BE2C (cell line): ENCODE data around the gene FYN.
A peak's percentile ranks its signal among the peaks of the same experiment; 100 is the strongest.

Experiments used
- DNase-seq: peaks from one replicate; pipeline ENCODE4 v3.0.0-alpha.2; 2020
- H3K27me3 ChIP-seq: fragments of 250-450 bp; sonication (Bioruptor Pico); 2 replicates; pipeline ENCODE4 v1.5.1; 2020; ENCODE audit warnings: mild to moderate bottlenecking
- H3K36me3 ChIP-seq: fragments of 250-450 bp; sonication (Bioruptor Pico); 2 replicates; pipeline ENCODE4 v1.5.1; 2020; ENCODE audit warnings: mild to moderate bottlenecking
- H3K4me1 ChIP-seq: fragments of 250-450 bp; sonication (Bioruptor Pico); 2 replicates; pipeline ENCODE4 v1.5.1; 2020
- H3K4me3 ChIP-seq: 2 replicates; pipeline ENCODE4 v1.5.1; 2011; ENCODE audit warnings: low read depth, low read length
- H3K9me3 ChIP-seq: fragments of 250-450 bp; sonication (Bioruptor Pico); 2 replicates; pipeline ENCODE4 v1.5.1; 2020
- TF ChIP-seq, protein P1 (sequence below): IDR thresholded peaks from 2 replicates; pipeline ENCODE4 v1.5.1; 2012; ENCODE audit warnings: mild to moderate bottlenecking, low read depth, low read length

Gene FYN

DNA sequence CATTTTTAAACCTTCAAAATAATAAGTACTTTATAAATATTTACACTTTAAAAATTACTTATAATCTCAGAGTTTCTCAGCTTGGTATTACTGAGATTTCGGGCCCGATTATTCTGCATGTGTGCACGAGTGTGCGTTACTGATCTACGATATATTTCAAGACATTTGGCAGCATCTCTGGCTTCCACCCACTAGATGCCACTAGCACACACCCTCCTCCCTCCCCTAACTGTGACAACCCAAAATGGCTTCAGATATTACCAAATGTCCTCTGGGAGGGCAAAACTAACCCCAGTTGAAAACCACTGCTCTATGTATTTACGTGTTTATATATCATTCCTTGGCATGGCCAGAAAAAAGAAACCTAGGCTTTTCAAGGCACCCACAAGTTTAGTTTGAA is 95.9 kb downstream of the FYN start:
- no peaks in the 10 kb centered on the region for H3K27me3 ChIP-seq
- DNase-seq: peak; percentile 30
- TF ChIP-seq, protein P1, sequence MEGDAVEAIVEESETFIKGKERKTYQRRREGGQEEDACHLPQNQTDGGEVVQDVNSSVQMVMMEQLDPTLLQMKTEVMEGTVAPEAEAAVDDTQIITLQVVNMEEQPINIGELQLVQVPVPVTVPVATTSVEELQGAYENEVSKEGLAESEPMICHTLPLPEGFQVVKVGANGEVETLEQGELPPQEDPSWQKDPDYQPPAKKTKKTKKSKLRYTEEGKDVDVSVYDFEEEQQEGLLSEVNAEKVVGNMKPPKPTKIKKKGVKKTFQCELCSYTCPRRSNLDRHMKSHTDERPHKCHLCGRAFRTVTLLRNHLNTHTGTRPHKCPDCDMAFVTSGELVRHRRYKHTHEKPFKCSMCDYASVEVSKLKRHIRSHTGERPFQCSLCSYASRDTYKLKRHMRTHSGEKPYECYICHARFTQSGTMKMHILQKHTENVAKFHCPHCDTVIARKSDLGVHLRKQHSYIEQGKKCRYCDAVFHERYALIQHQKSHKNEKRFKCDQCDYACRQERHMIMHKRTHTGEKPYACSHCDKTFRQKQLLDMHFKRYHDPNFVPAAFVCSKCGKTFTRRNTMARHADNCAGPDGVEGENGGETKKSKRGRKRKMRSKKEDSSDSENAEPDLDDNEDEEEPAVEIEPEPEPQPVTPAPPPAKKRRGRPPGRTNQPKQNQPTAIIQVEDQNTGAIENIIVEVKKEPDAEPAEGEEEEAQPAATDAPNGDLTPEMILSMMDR: peak; percentile 65
- H3K36me3 ChIP-seq: no peaks in the 10 kb centered on the region; the same call in 1 of the 2 replicates
- no peak overlapping the region for H3K4me3 ChIP-seq
- H3K9me3 ChIP-seq: no peaks in the 10 kb centered on the region
- peaks cover 28% of the 10 kb centered on the region for H3K4me1 ChIP-seq

DNA sequence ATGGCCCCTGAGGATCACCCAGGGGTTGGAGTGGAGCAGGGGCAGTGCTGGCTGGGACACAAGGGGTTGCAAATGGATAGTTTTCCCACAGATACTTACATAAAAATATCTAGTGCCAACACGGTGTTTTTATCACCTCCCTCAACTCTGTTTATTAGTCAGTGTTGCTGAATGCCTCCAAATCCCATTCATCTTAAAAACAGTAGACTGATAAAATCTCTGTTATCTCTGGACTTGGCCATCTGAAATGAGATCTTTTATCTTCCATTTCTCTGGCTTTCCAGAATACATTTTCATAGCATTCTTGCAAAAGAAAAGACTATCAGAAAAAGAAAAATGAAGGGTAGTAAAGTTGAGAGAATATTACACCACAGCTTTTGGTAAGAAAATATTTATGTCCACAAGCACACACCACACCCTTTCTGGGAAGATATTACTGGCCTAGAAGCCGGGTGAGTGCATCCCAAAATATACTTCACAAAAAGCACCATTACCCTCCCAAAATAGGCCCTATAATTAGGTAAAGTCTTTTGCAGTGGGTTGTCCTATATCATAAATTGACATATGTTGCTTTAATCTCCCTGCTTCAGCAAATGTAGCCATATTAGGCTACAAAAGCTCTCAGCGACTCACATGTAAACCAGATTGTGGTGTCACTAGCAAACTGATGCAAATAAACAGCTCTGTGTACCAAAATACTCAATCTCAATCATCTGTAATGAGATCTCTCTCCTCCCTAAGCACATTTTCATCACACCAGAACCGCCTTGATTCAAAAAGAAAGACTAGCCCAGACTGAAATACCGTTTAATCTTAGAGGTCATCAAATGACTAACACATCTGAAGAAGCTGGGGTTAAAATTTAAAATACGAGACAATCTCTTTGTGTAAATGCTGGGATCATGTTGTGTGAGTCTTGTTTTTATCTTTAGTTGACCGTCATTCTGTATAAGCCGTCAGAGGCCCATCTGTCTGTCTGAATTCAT is 96.7 kb downstream of the FYN start:
- H3K27me3 ChIP-seq: no peaks in the 10 kb centered on the region
- TF ChIP-seq, protein P1: no peak
- peaks cover 6% of the 10 kb centered on the region for H3K36me3 ChIP-seq
- no peak overlapping the region for H3K4me3 ChIP-seq
- peaks cover 28% of the 10 kb centered on the region for H3K4me1 ChIP-seq
- no peak for DNase-seq
- H3K9me3 ChIP-seq: no peaks in the 10 kb centered on the region

DNA sequence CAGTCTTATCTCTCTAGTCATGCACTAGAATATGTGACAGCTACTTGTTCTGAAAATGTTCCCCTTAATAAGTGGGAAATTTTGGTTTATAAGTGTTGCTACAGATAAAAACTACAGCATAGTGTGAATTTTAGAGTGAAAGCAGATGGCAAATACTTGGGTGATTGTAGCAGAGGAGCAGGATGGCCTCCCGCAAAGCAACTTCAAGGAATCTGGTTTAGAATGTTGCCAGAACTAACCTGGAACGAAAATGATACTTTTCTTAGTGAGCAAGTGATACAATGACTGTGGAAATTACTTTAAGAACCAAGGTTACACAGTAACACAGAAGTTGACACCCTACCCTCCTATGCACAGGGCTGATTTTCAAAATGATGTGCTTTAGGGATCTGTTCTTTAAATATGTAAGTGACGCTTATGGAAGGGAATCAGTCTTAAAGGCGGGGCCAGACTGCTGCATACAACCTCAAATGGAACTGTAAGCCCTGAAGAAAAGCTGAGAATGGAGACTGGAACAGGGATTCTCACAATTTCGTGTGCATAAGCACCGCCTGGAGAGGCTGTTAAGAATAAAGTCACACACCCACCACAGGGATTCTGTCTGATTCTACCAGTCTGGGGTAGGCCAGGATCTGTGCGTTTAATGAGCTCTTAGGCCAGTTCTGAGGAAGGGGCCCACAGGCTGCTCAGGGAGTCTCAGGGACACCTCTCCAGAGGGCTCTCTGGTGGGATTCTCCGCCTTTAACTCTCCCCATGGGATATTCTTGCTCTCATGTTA is 97.9 kb downstream of the FYN start:
- Histone ChIP-seq H3K4me3 (no peak overlapping the region), H3K9me3 (no peaks in the 10 kb centered on the region), H3K4me1 (peaks cover 21% of the 10 kb centered on the region), H3K27me3 (no peaks in the 10 kb centered on the region), H3K36me3 (peaks cover 15% of the 10 kb centered on the region)
- DNase-seq: no peak
- TF ChIP-seq, protein P1: no peak

DNA sequence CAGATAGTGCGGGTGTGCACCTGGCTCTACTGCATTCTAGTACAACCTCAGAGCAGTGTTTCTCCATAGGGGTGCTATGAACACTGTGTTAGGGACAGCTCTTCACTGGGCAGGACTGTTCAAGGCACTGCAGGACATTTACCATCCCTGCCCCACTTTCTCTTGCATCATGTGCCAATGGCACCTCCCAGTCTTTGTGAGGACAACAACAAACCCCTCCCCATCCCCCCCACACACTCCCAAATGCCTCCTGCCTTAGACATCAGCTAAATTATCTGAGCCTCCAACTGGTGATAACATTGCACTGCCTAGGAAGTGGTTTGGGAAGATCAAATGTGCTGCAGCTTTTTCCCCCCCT is 98.9 kb downstream of the FYN start:
- no peak for DNase-seq
- TF ChIP-seq, protein P1: no peak
- Histone ChIP-seq H3K4me3 (no peak overlapping the region), H3K27me3 (no peaks in the 10 kb centered on the region), H3K36me3 (peaks cover 15% of the 10 kb centered on the region), H3K4me1 (peaks cover 22% of the 10 kb centered on the region), H3K9me3 (no peaks in the 10 kb centered on the region)

DNA sequence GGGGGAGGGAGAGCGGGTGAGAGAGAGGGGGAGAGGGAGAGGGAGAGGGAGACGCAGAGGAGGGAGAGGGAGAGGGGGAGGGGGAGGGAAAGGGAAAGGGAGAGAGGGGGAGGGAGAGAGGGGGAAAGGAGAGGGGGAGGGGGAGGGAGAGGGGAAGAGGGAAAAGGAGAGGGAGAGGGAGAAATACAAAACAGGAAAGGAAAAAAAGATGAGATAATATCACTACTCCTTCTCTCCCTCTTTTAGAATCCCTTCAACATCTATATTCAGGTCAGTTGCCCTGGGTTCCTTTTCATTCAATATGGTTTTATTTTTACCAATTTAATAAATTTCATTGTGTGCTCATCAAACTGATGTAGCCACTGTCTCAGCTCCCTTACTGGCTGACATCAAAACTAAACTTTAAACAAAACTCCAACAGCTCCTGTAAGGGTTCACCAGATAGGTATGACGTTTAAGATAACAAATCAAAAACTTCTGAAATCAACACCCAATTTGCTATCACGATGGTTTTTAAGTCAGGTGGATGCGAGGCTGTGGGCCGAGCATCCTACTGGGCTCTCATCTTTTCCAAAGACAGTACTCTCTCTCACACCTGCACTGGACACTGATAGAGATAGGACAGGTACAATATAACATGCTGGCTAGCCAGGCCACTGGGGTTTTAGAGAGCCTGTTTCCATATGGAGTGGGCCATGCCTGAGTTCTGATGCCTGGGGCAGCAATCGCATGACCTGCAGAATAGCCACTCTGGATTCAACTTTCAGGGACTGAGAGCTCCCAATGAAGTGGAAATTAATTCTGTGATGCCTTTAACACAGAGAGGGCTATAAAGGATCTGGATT is 99.5 kb downstream of the FYN start:
- Histone ChIP-seq H3K27me3 (no peaks in the 10 kb centered on the region), H3K4me1 (peaks cover 25% of the 10 kb centered on the region), H3K9me3 (no peaks in the 10 kb centered on the region), H3K36me3 (peaks cover 15% of the 10 kb centered on the region), H3K4me3 (no peak overlapping the region)
- TF ChIP-seq, protein P1: no peak
- DNase-seq: no peak
